BLaER1 (cell line): ENCODE data around the gene TBC1D1.

ENCODE experiments used
- H3K27ac ChIP-seq: shearing (Covaris generic); formaldehyde crosslinking; 2 replicates; pipeline ENCODE4 v1.8.1; 2022
- H3K27me3 ChIP-seq: shearing (Covaris generic); formaldehyde crosslinking; 2 replicates; pipeline ENCODE4 v1.8.1; 2022
- H3K36me3 ChIP-seq: shearing (Covaris generic); formaldehyde crosslinking; 2 replicates; pipeline ENCODE4 v1.8.1; 2022
- H3K4me1 ChIP-seq: shearing (Covaris generic); formaldehyde crosslinking; 2 replicates; pipeline ENCODE4 v1.8.1; 2022
- H3K4me2 ChIP-seq: shearing (Covaris generic); formaldehyde crosslinking; 2 replicates; pipeline ENCODE4 v1.8.1; 2022
- H3K4me3 ChIP-seq: shearing (Covaris generic); formaldehyde crosslinking; 2 replicates; pipeline ENCODE4 v1.8.1; 2022
- H3K9ac ChIP-seq: shearing (Covaris generic); formaldehyde crosslinking; 2 replicates; pipeline ENCODE4 v1.8.1; 2022
- H3K9me3 ChIP-seq: shearing (Covaris generic); formaldehyde crosslinking; 2 replicates; pipeline ENCODE4 v1.8.1; 2022
- H4K20me1 ChIP-seq: shearing (Covaris generic); formaldehyde crosslinking; 2 replicates; pipeline ENCODE4 v1.8.1; 2022
- Cebpa-rat ChIP-seq: shearing (Covaris generic); IDR thresholded peaks from 2 replicates; pipeline ENCODE4 v1.8.1; 2022

TBC1D1 gene

GRCh38 chr4:37885496-37885895 lies 5.4 kb upstream of the TBC1D1 start:
- no peaks in the 10 kb centered on the region for H3K9me3 ChIP-seq
- H3K27me3 ChIP-seq, result peaks cover 6% of the 10 kb centered on the region; the same call in 1 of the 2 replicates
- H3K4me1 ChIP-seq, result no peaks in the 10 kb centered on the region
- H3K4me3 ChIP-seq, result no peak overlapping the region
- no peak overlapping the region for H3K9ac ChIP-seq
- no peak overlapping the region for H3K4me2 ChIP-seq
- no peak for TF ChIP-seq Cebpa-rat
- no peak overlapping the region for H3K27ac ChIP-seq
- H3K36me3 ChIP-seq, result no peaks in the 10 kb centered on the region
- H4K20me1 ChIP-seq, result no peaks in the 10 kb centered on the region

GRCh38 chr4:37889849-37890800 lies 759 bp upstream of the TBC1D1 start:
- no peaks in the 10 kb centered on the region for H3K9me3 ChIP-seq
- peaks cover 19% of the 10 kb centered on the region for H3K4me1 ChIP-seq
- peak overlapping the region; percentile 78; the same call in 1 of the 2 replicates for H3K9ac ChIP-seq
- H3K4me2 ChIP-seq, result peak overlapping the region; percentile 88
- peaks cover 6% of the 10 kb centered on the region; the same call in 1 of the 2 replicates for H3K36me3 ChIP-seq
- no peak for TF ChIP-seq Cebpa-rat
- H3K27ac ChIP-seq, result peak overlapping the region; percentile 83; the same call in 1 of the 2 replicates
- no peaks in the 10 kb centered on the region for H4K20me1 ChIP-seq
- H3K4me3 ChIP-seq, result peak overlapping the region; percentile 85
- peaks cover 6% of the 10 kb centered on the region; the same call in 1 of the 2 replicates for H3K27me3 ChIP-seq

- no peaks in the 10 kb centered on the region; the same call in 1 of the 2 replicates for H4K20me1 ChIP-seq
- H3K36me3 ChIP-seq, result peaks cover 17% of the 10 kb centered on the region
- peak overlapping the region; percentile 85 for H3K4me3 ChIP-seq
- peak overlapping the region; percentile 88 for H3K4me2 ChIP-seq
- peaks cover 6% of the 10 kb centered on the region; the same call in 1 of the 2 replicates for H3K27me3 ChIP-seq
- no peaks in the 10 kb centered on the region for H3K9me3 ChIP-seq
- peaks cover 24% of the 10 kb centered on the region for H3K4me1 ChIP-seq
- peak overlapping the region; percentile 83 for H3K27ac ChIP-seq
- TF ChIP-seq Cebpa-rat, result no peak
- peak overlapping the region; percentile 78 for H3K9ac ChIP-seq
Observed at GRCh38 chr4:37891260-37892159, 626 bp downstream of the TBC1D1 start.

- H3K4me1 ChIP-seq, result peaks cover 24% of the 10 kb centered on the region
- H3K36me3 ChIP-seq, result peaks cover 17% of the 10 kb centered on the region
- H3K27me3 ChIP-seq, result peaks cover 6% of the 10 kb centered on the region; the same call in 1 of the 2 replicates
- peak overlapping the region; percentile 85 for H3K4me3 ChIP-seq
- no peaks in the 10 kb centered on the region; the same call in 1 of the 2 replicates for H4K20me1 ChIP-seq
- H3K4me2 ChIP-seq, result peak overlapping the region; percentile 86
- H3K9me3 ChIP-seq, result no peaks in the 10 kb centered on the region
- H3K9ac ChIP-seq, result peak overlapping the region; percentile 78; the same call in 1 of the 2 replicates
- H3K27ac ChIP-seq, result peak overlapping the region; percentile 36
- no peak for TF ChIP-seq Cebpa-rat
Observed at GRCh38 chr4:37892641-37893040, 1.8 kb downstream of the TBC1D1 start.

GRCh38 chr4:37893164-37893563 lies 2.3 kb downstream of the TBC1D1 start:
- Histone ChIP-seq H3K9ac (peak overlapping the region; percentile 78; the same call in 1 of the 2 replicates), H3K27me3 (peaks cover 6% of the 10 kb centered on the region; the same call in 1 of the 2 replicates)

GRCh38 chr4:37895271-37895670 lies 4.4 kb downstream of the TBC1D1 start:
- H3K4me3 ChIP-seq, result no peak overlapping the region
- peaks cover 24% of the 10 kb centered on the region for H3K4me1 ChIP-seq
- H3K27ac ChIP-seq, result no peak overlapping the region
- H3K36me3 ChIP-seq, result peaks cover 37% of the 10 kb centered on the region
- H3K27me3 ChIP-seq, result no peaks in the 10 kb centered on the region
- no peak for TF ChIP-seq Cebpa-rat
- no peaks in the 10 kb centered on the region; the same call in 1 of the 2 replicates for H4K20me1 ChIP-seq
- H3K9me3 ChIP-seq, result peaks cover 4% of the 10 kb centered on the region; the same call in 1 of the 2 replicates
- H3K9ac ChIP-seq, result no peak overlapping the region
- H3K4me2 ChIP-seq, result no peak overlapping the region

More at GRCh38 chr4:37893164-37893563, 2.3 kb downstream of the TBC1D1 start:
- H3K36me3 ChIP-seq, result peaks cover 17% of the 10 kb centered on the region
- peak overlapping the region; percentile 85 for H3K4me3 ChIP-seq
- H3K27ac ChIP-seq, result peak overlapping the region; percentile 36
- peak overlapping the region; percentile 86 for H3K4me2 ChIP-seq
- H4K20me1 ChIP-seq, result no peaks in the 10 kb centered on the region; the same call in 1 of the 2 replicates
- H3K9me3 ChIP-seq, result no peaks in the 10 kb centered on the region
- H3K4me1 ChIP-seq, result peaks cover 24% of the 10 kb centered on the region
- TF ChIP-seq Cebpa-rat, result no peak

- no peak overlapping the region for H3K4me3 ChIP-seq
- no peaks in the 10 kb centered on the region; the same call in 1 of the 2 replicates for H4K20me1 ChIP-seq
- no peaks in the 10 kb centered on the region for H3K27me3 ChIP-seq
- H3K9me3 ChIP-seq, result peaks cover 4% of the 10 kb centered on the region; the same call in 1 of the 2 replicates
- peaks cover 34% of the 10 kb centered on the region for H3K4me1 ChIP-seq
- TF ChIP-seq Cebpa-rat, result no peak
- H3K36me3 ChIP-seq, result peaks cover 37% of the 10 kb centered on the region
- H3K9ac ChIP-seq, result no peak overlapping the region
- no peak overlapping the region for H3K27ac ChIP-seq
- H3K4me2 ChIP-seq, result no peak overlapping the region
Observed at GRCh38 chr4:37896206-37896860, 5.4 kb downstream of the TBC1D1 start.

GRCh38 chr4:37902212-37902611 lies 11.3 kb downstream of the TBC1D1 start:
- peaks cover 18% of the 10 kb centered on the region; the same call in 1 of the 2 replicates for H4K20me1 ChIP-seq
- no peak overlapping the region for H3K4me3 ChIP-seq
- no peak overlapping the region for H3K9ac ChIP-seq
- H3K9me3 ChIP-seq, result peaks cover 4% of the 10 kb centered on the region; the same call in 1 of the 2 replicates
- H3K4me1 ChIP-seq, result peaks cover 17% of the 10 kb centered on the region
- 0 out of 2 replicates have a peak overlapping the region, but pooled peaks have one; percentile 8 for H3K4me2 ChIP-seq
- H3K27ac ChIP-seq, result no peak overlapping the region
- no peak for TF ChIP-seq Cebpa-rat
- peaks cover 65% of the 10 kb centered on the region for H3K36me3 ChIP-seq
- no peaks in the 10 kb centered on the region for H3K27me3 ChIP-seq
